ENCODE results near the gene SLC30A10.
"Not testable (repeated sequence)": the region's sequence is repeated elsewhere in the genome, so short reads cannot be mapped to it uniquely, and the experiment has no call there.

SLC30A10 gene

GRCh38 chr1:219868615-219869014 is 59.7 kb downstream of the SLC30A10 start:
- peaks cover 16% of the 10 kb centered on the region for H3K4me1 ChIP-seq (ENCODE audit: insufficient read depth, low read length)
- not testable (repeated sequence) for H3K27me3 ChIP-seq (ENCODE audit: insufficient read depth, low read length); H3K27ac ChIP-seq (ENCODE audit: low read depth, low read length); H3K9ac ChIP-seq (ENCODE audit: low read depth, low read length); H3K9me3 ChIP-seq (ENCODE audit: insufficient read depth, low read depth, low read length); H3K36me3 ChIP-seq (ENCODE audit: insufficient read depth, low read length); H3K4me3 ChIP-seq (ENCODE audit: low read length)
- no CpG with 5 or more reads among the region's 3 CpGs for WGBS

Data from HUES64 (cell line).